ENCODE data around the gene CDCP2.

CDCP2 gene

DNA sequence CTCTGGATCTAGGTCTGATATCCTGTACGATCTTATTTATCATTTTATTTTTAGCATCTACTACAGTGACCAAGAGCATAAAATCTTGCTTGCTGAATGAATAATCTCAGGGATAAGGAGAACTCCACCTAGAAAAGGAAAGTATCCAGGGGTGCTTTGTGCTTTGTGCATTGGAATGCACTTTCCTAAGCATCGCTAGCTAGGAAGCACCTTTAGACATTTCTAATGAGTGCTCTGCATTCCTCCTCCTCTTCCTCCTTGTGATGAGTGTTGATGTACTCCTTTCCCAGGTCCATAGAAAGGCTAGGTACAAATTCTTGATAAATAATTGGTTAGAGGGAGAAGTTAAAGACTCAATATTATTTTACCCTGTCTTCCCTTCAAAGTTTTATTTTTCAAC lies 68.0 kb downstream of the CDCP2 start:
- DNase-seq, result no peak
